Measurements from ENCODE around the gene TLE4. TPM values are rescaled to one million over a fixed set of nuclear protein-coding genes. Genes with fewer than 3 reads are reported as not detected.

TLE4 gene
- total and polyA plus RNA-seq, 2 donors (not counting 1 experiment from before 2014, with no cell fraction given), result 13.5 to 35.0 TPM

DNA sequence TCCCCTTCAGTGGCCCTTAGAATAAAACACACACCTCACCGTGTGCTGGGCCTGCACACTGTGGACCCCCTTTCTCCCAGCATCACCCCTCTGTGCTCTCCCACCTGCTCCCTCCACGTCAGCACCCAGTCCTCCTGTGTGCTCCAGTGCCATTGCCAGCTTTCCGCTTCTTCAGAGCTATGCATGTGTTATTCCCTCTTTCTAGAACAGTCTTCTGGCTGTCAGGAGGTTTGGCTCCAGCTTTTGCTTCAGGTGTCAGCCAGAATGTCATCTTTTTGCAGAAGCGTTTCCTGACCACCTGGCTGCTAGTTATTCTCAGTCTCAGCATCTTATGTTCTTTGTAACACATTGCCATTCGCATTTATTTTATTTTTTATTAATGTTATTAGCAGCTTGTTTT, 119.7 kb downstream of the TLE4 start:
- no peak overlapping the region for H3K4me3 ChIP-seq (replicated peaks in 1 of 4; ENCODE audit: control extremely low read depth in 1 of 4, insufficient read depth in 1 of 4, low read depth in 3 of 4, low read length in 4 of 4)
- H3K9ac ChIP-seq (ENCODE audit: insufficient read depth, low read length), result no peak overlapping the region
- H3K36me3 ChIP-seq (ENCODE audit: control insufficient read depth, insufficient read depth, low read length), result peaks cover under 1% of the 10 kb centered on the region
- no peaks in the 10 kb centered on the region for H3K79me2 ChIP-seq (ENCODE audit: control insufficient read depth, insufficient read depth, low read length)
- TF ChIP-seq, protein P1, sequence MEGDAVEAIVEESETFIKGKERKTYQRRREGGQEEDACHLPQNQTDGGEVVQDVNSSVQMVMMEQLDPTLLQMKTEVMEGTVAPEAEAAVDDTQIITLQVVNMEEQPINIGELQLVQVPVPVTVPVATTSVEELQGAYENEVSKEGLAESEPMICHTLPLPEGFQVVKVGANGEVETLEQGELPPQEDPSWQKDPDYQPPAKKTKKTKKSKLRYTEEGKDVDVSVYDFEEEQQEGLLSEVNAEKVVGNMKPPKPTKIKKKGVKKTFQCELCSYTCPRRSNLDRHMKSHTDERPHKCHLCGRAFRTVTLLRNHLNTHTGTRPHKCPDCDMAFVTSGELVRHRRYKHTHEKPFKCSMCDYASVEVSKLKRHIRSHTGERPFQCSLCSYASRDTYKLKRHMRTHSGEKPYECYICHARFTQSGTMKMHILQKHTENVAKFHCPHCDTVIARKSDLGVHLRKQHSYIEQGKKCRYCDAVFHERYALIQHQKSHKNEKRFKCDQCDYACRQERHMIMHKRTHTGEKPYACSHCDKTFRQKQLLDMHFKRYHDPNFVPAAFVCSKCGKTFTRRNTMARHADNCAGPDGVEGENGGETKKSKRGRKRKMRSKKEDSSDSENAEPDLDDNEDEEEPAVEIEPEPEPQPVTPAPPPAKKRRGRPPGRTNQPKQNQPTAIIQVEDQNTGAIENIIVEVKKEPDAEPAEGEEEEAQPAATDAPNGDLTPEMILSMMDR (conservative IDR thresholded peaks at IDR 0.05 in 1 of 2, IDR thresholded peaks at IDR 0.05 in 1 of 2; ENCODE audit: low read depth in 1 of 2, low read length in 2 of 2), result no peak
- TF ChIP-seq EZH2 (IDR thresholded peaks at IDR 0.05; ENCODE audit: low read length, missing control alignments), result no peak
- H2AFZ ChIP-seq (ENCODE audit: low read length), result no peak overlapping the region
- no peak for DNase-seq (ENCODE audit: low read depth in 2 of 2)
- H3K4me2 ChIP-seq (ENCODE audit: extremely low read depth, insufficient read depth, low read length), result no peak overlapping the region
- H4K20me1 ChIP-seq (ENCODE audit: control insufficient read depth, extremely low read depth, insufficient read depth, low read length), result no peaks in the 10 kb centered on the region
- no peaks in the 10 kb centered on the region for H3K27me3 ChIP-seq (ENCODE audit: control insufficient read depth, insufficient read depth, low read length)
- H3K27ac ChIP-seq (ENCODE audit: insufficient read depth, low read length), result no peak overlapping the region
- peaks cover 9% of the 10 kb centered on the region for H3K4me1 ChIP-seq (ENCODE audit: control insufficient read depth, extremely low read depth, insufficient read depth, low read length)
- H3K9me3 ChIP-seq (ENCODE audit: control insufficient read depth, insufficient read depth, low read depth, low read length), result no peaks in the 10 kb centered on the region

DNA sequence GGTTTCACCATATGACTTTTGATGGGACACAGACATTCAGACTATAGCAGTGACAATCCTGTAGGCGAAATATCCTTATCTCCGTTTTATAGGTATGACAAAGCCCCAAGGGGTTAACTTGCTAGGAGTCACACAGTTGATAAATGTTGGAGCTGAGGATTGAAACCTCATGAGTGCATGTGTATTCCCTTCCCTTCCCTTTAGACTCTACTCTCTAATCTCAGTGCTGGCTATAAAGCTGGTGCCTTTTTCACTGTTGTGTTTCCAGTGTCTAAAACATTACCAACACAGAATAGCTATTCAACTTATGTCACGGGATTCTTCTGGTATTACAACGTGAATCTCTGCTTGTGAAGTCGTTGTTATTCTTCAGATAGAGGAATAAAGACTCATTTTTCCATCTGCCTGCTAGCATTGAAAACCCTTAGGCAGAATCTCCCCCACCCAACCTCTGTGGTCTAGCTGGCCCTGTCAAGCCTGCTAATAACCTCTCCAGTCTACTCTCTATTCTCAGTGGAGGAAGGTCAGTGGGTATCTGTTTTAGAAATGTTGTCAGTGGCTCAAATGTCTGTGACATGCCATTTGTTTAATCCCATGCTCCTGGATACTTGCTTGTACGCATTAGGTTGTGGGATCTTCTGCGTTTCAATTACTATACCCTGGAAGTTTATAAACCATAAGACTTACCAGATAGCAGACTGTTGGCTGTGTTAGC, 121.2 kb downstream of the TLE4 start:
- Histone ChIP-seq H3K9me3 (ENCODE audit: control insufficient read depth, insufficient read depth, low read depth, low read length) (no peaks in the 10 kb centered on the region), H3K9ac (ENCODE audit: insufficient read depth, low read length) (no peak overlapping the region), H2AFZ (ENCODE audit: low read length) (no peak overlapping the region), H4K20me1 (ENCODE audit: control insufficient read depth, extremely low read depth, insufficient read depth, low read length) (no peaks in the 10 kb centered on the region), H3K4me3 (replicated peaks in 1 of 4; ENCODE audit: control extremely low read depth in 1 of 4, insufficient read depth in 1 of 4, low read depth in 3 of 4, low read length in 4 of 4) (no peak overlapping the region), H3K79me2 (ENCODE audit: control insufficient read depth, insufficient read depth, low read length) (no peaks in the 10 kb centered on the region), H3K27ac (ENCODE audit: insufficient read depth, low read length) (no peak overlapping the region), H3K27me3 (ENCODE audit: control insufficient read depth, insufficient read depth, low read length) (no peaks in the 10 kb centered on the region), H3K4me2 (ENCODE audit: extremely low read depth, insufficient read depth, low read length) (no peak overlapping the region), H3K36me3 (ENCODE audit: control insufficient read depth, insufficient read depth, low read length) (no peaks in the 10 kb centered on the region), H3K4me1 (ENCODE audit: control insufficient read depth, extremely low read depth, insufficient read depth, low read length) (peaks cover 3% of the 10 kb centered on the region)
- DNase-seq (ENCODE audit: low read depth in 2 of 2), result peak in 1 of 2 donors; percentile 58
- TF ChIP-seq EZH2 (IDR thresholded peaks at IDR 0.05; ENCODE audit: low read length, missing control alignments), result no peak
- TF ChIP-seq, protein P1 (conservative IDR thresholded peaks at IDR 0.05 in 1 of 2, IDR thresholded peaks at IDR 0.05 in 1 of 2; ENCODE audit: low read depth in 1 of 2, low read length in 2 of 2), result no peak

DNA sequence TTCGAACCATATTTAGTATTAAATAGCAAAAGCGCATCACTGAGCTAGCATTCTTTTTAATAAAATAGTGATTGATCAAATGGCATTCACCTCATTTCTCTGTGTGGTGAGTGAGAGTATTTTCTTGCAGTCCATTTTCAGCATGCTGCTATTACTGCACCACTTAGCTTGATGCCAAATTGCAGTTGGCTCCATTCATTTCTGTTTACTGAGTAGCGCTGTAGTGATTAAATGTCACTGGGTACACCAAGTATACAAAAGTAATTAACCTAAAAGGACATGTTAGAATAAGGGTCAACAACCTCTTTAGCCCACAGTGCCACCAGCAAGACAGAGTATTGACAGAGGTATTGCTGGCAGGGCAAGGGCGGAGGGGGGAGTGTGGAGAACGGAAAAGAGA, 122.0 kb downstream of the TLE4 start:
- no peaks in the 10 kb centered on the region for H3K79me2 ChIP-seq (ENCODE audit: control insufficient read depth, insufficient read depth, low read length)
- no peak overlapping the region for H2AFZ ChIP-seq (ENCODE audit: low read length)
- no peaks in the 10 kb centered on the region for H3K27me3 ChIP-seq (ENCODE audit: control insufficient read depth, insufficient read depth, low read length)
- peaks cover 3% of the 10 kb centered on the region for H3K4me1 ChIP-seq (ENCODE audit: control insufficient read depth, extremely low read depth, insufficient read depth, low read length)
- no peaks in the 10 kb centered on the region for H4K20me1 ChIP-seq (ENCODE audit: control insufficient read depth, extremely low read depth, insufficient read depth, low read length)
- no peak overlapping the region for H3K9ac ChIP-seq (ENCODE audit: insufficient read depth, low read length)
- H3K27ac ChIP-seq (ENCODE audit: insufficient read depth, low read length), result no peak overlapping the region
- H3K36me3 ChIP-seq (ENCODE audit: control insufficient read depth, insufficient read depth, low read length), result no peaks in the 10 kb centered on the region
- no peak overlapping the region for H3K4me3 ChIP-seq (replicated peaks in 1 of 4; ENCODE audit: control extremely low read depth in 1 of 4, insufficient read depth in 1 of 4, low read depth in 3 of 4, low read length in 4 of 4)
- no peaks in the 10 kb centered on the region for H3K9me3 ChIP-seq (ENCODE audit: control insufficient read depth, insufficient read depth, low read depth, low read length)
- no peak for DNase-seq (ENCODE audit: low read depth in 2 of 2)
- TF ChIP-seq, protein P1 (conservative IDR thresholded peaks at IDR 0.05 in 1 of 2, IDR thresholded peaks at IDR 0.05 in 1 of 2; ENCODE audit: low read depth in 1 of 2, low read length in 2 of 2), result no peak
- TF ChIP-seq EZH2 (IDR thresholded peaks at IDR 0.05; ENCODE audit: low read length, missing control alignments), result no peak
- H3K4me2 ChIP-seq (ENCODE audit: extremely low read depth, insufficient read depth, low read length), result no peak overlapping the region
